HG03060 (cell line): ENCODE data around the gene TEX101.
A peak's percentile ranks its signal among the peaks of the same experiment; 100 is the strongest.

ENCODE experiments used
- ATAC-seq: cut with Tn5 transposase; IDR thresholded peaks from one replicate; pipeline ENCODE4 v1.9.1; 2021; ENCODE audit warnings: low read depth, moderate number of reproducible peaks; ENCODE audit not compliant: unreplicated experiment

TEX101 gene

GRCh38 chr19:43444531-43445287 lies 30.0 kb downstream of the TEX101 start:
- ATAC-seq: no peak

GRCh38 chr19:43445426-43445825 lies 30.7 kb downstream of the TEX101 start:
- no peak for ATAC-seq

- ATAC-seq: no peak
Measured at GRCh38 chr19:43446746-43447489, 32.2 kb downstream of the TEX101 start.

- ATAC-seq: no peak
Measured at GRCh38 chr19:43447655-43448054, 33.0 kb downstream of the TEX101 start.

- no peak for ATAC-seq
Measured at GRCh38 chr19:43450545-43450997, 35.9 kb downstream of the TEX101 start.

- ATAC-seq: no peak
Measured at GRCh38 chr19:43452582-43452981, 37.9 kb downstream of the TEX101 start.

- ATAC-seq: no peak
Measured at GRCh38 chr19:43454031-43454430, 39.3 kb downstream of the TEX101 start.

- no peak for ATAC-seq
Measured at GRCh38 chr19:43455321-43456113, 40.8 kb downstream of the TEX101 start.

GRCh38 chr19:43457809-43458208 lies 43.1 kb downstream of the TEX101 start:
- ATAC-seq: no peak

GRCh38 chr19:43460362-43461016 lies 45.8 kb downstream of the TEX101 start:
- no peak for ATAC-seq

- ATAC-seq: no peak
Measured at GRCh38 chr19:43461303-43461702, 46.6 kb downstream of the TEX101 start.

- no peak for ATAC-seq
Measured at GRCh38 chr19:43462383-43462782, 47.7 kb downstream of the TEX101 start.

GRCh38 chr19:43462785-43463380 lies 48.2 kb downstream of the TEX101 start:
- ATAC-seq: no peak

- ATAC-seq: peak; percentile 60
Measured at GRCh38 chr19:43463381-43464133, 48.9 kb downstream of the TEX101 start.

- ATAC-seq: no peak
Measured at GRCh38 chr19:43464134-43464775, 49.6 kb downstream of the TEX101 start.

- no peak for ATAC-seq
Measured at GRCh38 chr19:43465468-43466120, 50.9 kb downstream of the TEX101 start, which contains the start of gene LYPD3. LYPD3 (minus strand) TSS chr19:43465608; CDS start chr19:43465571, 37 bp downstream.

- no peak for ATAC-seq
Measured at GRCh38 chr19:43466793-43467192, 52.1 kb downstream of the TEX101 start.

- no peak for ATAC-seq
Measured at GRCh38 chr19:43467276-43467675, 52.6 kb downstream of the TEX101 start.
